Cardiac ventricle fibroblast (primary cell): Measurements from ENCODE around the gene TRPM7. TPM values are rescaled to one million over a fixed set of nuclear protein-coding genes. Genes with fewer than 3 reads are reported as not detected.

ENCODE experiments used
- total RNA-seq: library from RNA; depleted of rRNA; stranded (reverse); fragments of >200 nt; gene quantifications from 2 replicates; pipeline ENCODE4 v1.2.3, GENCODE V29; 2015

Gene TRPM7, protein sequence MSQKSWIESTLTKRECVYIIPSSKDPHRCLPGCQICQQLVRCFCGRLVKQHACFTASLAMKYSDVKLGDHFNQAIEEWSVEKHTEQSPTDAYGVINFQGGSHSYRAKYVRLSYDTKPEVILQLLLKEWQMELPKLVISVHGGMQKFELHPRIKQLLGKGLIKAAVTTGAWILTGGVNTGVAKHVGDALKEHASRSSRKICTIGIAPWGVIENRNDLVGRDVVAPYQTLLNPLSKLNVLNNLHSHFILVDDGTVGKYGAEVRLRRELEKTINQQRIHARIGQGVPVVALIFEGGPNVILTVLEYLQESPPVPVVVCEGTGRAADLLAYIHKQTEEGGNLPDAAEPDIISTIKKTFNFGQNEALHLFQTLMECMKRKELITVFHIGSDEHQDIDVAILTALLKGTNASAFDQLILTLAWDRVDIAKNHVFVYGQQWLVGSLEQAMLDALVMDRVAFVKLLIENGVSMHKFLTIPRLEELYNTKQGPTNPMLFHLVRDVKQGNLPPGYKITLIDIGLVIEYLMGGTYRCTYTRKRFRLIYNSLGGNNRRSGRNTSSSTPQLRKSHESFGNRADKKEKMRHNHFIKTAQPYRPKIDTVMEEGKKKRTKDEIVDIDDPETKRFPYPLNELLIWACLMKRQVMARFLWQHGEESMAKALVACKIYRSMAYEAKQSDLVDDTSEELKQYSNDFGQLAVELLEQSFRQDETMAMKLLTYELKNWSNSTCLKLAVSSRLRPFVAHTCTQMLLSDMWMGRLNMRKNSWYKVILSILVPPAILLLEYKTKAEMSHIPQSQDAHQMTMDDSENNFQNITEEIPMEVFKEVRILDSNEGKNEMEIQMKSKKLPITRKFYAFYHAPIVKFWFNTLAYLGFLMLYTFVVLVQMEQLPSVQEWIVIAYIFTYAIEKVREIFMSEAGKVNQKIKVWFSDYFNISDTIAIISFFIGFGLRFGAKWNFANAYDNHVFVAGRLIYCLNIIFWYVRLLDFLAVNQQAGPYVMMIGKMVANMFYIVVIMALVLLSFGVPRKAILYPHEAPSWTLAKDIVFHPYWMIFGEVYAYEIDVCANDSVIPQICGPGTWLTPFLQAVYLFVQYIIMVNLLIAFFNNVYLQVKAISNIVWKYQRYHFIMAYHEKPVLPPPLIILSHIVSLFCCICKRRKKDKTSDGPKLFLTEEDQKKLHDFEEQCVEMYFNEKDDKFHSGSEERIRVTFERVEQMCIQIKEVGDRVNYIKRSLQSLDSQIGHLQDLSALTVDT (N-terminal part only)
- 28.4 and 39.9 TPM in 2 replicates for total RNA-seq

GRCh38 chr15:50686469-50687301, at the start of gene TRPM7:
TRPM7 (minus strand) TSS chr15:50686797; CDS start chr15:50686533, 264 bp downstream.

GRCh38 chr15:50546566-50546965, 140.0 kb downstream of the TRPM7 start, which contains the start of gene USP50:
USP50 (minus strand) TSS chr15:50546666; CDS start chr15:50546525, 141 bp downstream.

Other genes starting within 250 kb of the TRPM7 start
- gene USP50, start 140.1 kb downstream of the TRPM7 start, total RNA-seq = not detected in 2 replicates
- 95.2 and 106 TPM in 2 replicates for gene SPPL2A, start 78.9 kb upstream of the TRPM7 start, total RNA-seq
- 5.2 and 6.9 TPM in 2 replicates for gene AP4E1, start 221.9 kb upstream of the TRPM7 start, total RNA-seq